Cardiac septum (tissue), 1 donor: ENCODE data around the gene DGKH. TPM values are rescaled to one million over a fixed set of nuclear protein-coding genes. Genes with fewer than 3 reads are reported as not detected.

ENCODE experiments used
- DNase-seq: peaks from one replicate; pipeline ENCODE4 v3.0.0-alpha.2; 2020; ENCODE audit warnings: low spot score
- intact Hi-C: fragments of 100-400 bp; cut with DNase I; formaldehyde crosslinking; loops from one replicate; pipeline ENCODE4 v1.14.0; 2022
- total RNA-seq: library from RNA; stranded (reverse); fragmentation: NEBNext Ultra II Directional; extraction: Animal tissue kit (Norgen Biotek cat#: 25700); gene quantifications from one replicate; pipeline ENCODE4 v1.2.1, GENCODE V29; 2021
- donor health status: DM: no; HTN: no; CAD: no.

DGKH gene
- total RNA-seq, 1 donor from 2014 or later: 13.5 TPM

DNA sequence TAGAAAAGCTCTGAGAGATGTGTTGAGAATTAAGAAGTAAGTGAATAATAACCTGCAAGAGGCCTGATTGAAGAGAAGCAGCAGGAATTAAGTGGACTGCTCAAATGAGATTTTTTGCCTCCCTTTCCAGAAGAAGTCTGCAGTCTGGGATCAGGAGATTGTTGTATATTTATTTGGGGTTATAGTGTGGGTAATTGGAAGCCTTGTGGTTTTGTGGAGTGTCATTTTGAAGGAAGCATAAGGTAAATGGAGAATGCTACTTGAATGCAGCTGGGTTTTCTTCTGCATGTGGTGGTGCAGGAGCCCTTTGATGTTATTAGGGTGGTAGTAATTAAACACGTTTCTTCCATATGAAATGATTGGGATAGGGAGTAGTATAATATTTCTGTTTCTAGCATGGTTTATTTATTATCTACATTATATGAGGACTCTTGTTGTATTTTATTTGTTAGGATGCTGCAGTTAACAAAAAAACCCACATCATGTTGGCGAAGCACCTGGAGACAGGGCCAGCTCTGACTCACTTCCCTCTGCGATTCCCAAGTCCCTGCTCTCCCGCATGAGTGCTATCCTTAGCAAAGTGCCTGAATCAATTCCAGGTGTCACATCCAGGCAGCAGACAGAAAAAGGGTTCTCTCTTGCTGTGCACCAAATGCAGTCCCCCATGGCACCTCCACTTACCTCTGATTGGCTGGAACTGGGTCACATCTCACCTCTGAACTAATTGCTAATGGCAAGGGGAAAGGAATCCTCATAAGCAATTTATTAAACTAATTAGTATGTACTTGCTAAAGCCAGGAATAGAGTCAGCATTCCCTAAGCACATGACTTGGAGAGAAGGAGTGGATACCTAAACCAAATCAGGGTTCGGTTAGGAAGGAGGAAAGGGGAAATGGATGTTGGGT lies 54.8 kb downstream of the DGKH start:
- intact Hi-C loops: no loop called here
- no peak for DNase-seq

DNA sequence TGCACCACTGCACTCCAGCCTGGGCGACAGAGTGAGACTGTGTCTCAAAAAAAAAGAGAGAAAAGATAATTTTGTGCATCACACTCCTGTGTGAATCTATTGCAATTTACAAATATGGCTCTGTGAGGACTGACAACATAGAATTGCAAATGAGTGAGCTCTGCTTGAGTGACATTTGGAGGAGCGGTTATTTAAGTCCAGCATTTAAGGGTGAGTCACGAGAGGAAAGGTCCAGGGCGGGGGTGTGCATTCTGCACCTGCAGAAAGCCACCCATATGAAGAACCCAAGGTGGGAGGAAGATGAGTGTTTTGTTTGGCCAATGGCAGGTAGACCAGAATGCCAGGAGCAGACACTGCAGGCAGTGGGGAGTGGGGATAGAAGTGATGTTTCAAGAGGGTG lies 58.5 kb downstream of the DGKH start:
- no peak for DNase-seq
- intact Hi-C loops: no loop called here

DNA sequence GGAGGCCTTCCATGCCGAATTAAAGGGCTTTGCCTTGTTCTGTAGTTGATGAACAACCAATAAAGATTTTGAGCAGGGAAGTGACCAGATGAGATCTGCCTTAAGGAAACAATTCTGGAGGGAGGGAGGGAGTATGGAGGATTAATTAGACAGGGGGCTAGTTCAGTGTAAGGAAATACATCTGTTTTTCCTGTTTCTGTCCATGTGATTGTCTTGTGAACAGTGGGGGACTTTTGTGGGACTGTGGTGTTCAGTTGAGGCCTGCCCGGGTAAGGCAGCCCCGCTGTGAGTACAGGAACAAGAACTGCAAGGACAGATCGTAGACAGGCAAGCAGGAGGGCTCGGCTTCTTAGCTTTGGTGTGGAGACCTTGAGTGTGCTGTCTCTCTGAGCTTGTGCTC lies 59.0 kb downstream of the DGKH start:
- no peak for DNase-seq
- intact Hi-C loops: no loop called here

DNA sequence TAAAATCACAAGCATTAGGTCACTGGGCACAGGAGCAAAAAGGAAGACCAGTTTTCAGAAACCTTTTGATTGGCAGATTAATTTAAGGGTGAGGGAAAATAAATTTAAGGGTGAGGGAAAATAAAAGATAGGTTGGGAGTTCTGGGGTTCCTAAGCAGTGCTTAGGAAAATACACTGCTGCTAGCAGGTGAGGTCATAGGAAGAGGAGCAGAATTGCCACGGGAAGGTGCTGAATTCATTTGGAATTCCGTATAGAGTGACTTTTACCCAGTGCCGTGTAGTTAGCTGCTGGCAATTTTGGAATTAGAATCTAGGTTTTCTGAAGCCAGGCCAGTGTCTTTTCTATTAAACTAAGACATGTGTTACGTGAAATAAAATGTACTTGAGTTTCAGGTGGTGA lies 59.8 kb downstream of the DGKH start:
- intact Hi-C loops: no loop called here
- no peak for DNase-seq

DNA sequence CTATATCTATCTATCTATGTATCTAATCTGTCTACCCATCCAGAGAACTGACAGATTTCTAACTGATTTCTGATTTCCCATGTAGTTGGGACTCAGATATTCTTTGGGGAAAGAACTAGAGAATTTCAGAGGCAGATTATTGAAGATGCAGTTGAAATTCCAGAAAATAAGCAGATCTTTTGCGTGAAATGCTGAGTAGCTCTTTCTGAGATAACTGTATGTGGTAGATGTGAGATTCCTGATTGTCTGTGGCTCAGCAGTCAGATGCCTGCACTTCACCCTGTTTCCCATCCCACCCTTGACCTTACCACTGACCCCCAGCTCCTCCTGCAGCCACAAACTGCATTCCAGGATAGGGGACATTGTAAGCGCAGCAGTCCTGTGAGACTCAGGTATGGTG lies 61.5 kb downstream of the DGKH start:
- no peak for DNase-seq

DNA sequence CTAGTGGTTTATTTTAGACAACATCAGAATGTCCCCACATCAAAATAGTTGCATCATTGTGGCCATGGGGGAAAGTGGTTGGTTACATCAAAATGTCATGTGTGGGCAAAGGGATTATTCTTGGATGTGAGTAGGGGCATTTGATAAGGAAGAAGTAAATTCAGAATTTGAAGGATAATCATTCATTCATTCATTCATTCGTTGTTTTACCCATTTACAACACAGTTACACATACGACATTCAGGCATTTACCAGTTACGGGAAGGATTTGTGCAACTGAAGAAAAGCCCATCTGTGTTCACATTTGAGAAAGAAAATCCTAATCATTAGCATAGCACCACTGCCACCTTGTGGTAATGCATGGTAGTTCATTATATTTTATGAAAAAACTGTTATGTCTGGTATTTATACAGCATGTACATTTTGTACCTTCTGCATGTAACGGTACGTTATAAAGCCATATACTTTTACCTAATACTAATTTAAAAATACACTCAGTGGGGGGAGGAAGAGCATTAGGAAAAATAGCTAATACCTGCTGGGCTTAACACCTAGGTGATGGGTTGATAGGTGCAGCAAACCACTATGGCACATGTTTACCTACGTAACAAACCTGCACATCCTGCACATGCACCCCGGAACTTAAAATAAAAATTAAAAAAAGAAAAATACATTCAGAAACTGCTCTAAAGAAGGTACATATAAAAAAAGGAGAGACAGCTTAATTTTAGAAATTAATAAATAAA lies 62.1 kb downstream of the DGKH start:
- intact Hi-C loops: loop anchor here (5.0 kb wide), 2 partner anchors 63 to 443 kb away; partner anchors contain the start of gene DGKH
- DNase-seq: no peak

More for the DNA sequence above, 61.5 kb downstream of the DGKH start:
- intact Hi-C loops: loop anchor here (5.0 kb wide), 2 partner anchors 63 to 443 kb away; partner anchors contain the start of gene DGKH

DNA sequence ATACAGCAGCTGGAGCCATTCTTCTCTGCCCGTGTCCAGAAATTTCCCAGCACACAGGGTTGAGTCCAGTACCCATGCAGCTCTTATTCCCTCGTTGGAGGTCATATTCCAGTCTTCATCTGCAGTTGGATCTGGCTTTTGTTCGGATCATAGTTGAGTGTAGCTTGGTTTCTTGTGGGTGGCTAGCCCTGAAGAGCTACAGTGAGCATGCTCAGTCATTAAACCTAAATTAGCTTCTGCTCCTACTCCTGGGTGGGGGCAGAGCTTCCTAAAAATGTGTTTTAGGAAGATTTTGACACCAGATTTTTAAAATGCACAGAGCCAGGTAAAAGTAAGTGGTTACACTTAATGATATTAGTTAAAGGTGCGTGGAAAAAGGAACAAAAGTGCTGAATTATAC lies 64.4 kb downstream of the DGKH start:
- intact Hi-C loops: loop anchor here (5.0 kb wide), 2 partner anchors 66 to 446 kb away; partner anchors contain the start of gene DGKH
- DNase-seq: no peak

DNA sequence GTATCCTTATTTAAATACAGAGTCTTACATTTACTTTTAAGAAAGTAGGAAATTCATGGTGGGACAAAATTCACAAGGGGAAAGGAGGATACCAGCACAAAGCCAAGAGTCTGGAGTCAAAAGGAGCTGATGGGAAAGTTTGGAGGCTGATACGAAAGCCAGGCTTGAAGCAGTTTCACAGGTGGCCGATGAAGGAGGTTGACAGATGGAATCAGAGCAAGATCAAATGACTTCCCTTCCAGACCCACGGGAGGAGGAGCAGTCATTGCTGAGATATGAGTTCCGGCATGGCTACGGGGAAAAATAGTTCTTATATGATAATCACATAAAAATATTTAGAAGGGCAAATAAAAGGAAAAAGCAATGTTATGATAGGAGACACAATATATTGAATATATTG lies 65.0 kb downstream of the DGKH start:
- intact Hi-C loops: loop anchor here (5.0 kb wide), 2 partner anchors 66 to 446 kb away; partner anchors contain the start of gene DGKH
- DNase-seq: no peak

DNA sequence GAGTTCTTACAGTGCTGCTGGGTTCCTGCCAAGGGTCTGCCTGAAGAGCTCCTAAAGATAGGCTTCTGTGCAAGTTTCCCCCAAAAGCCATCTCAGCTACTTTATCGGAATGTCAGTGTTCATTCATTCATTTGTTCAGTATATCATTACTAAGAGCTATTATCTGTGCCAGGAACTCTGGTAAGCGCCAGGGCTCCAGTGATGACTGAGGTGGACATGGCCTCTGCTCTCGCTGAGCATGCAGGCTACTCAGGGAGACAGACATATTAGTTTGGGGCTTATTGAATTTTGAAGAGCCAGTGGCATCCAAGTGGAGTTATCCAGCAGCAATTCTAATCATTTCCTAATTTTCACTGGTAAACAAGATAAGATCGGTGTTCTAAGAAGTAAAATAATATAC lies 65.8 kb downstream of the DGKH start:
- intact Hi-C loops: loop anchor here (5.0 kb wide), 2 partner anchors 67 to 447 kb away; partner anchors contain the start of gene DGKH
- DNase-seq: no peak

DNA sequence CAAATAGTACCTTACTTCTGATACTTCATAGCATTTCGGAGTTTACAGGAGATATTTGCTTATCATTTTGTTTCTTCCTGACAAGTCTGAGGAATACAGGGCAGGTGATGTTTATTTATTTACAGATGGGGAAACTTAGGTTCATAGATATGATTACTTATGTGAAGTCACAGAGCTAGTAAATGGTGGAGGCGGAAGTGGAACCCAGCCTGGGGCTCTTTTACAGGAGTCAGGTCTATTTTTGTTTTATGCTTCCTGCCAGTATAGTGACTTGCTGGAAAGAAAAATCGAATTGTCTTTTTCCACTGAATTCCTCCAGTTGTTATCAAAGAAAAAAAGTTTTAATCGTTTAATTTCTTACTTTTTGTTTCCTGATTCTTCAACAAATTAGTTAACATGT lies 66.5 kb downstream of the DGKH start:
- no peak for DNase-seq

DNA sequence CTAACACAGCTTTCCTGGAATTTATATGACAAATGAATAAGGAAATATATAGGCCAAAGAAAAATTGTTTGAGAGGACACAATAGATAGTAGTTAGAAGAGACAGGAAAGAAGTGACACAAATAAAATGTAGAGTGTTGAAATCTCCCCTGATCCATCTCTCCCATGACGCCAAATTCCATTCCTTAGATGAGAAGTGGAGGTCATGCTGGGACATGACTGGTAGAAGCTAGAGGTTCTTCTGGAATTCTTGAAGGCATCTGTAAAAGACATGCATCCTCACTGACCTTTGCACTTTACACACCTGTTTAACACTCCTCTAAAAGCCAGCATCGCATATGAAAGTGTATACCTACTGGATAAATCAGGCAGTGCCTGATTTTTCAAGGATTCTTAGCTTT lies 67.8 kb downstream of the DGKH start:
- intact Hi-C loops: no loop called here
- no peak for DNase-seq

More for the DNA sequence above, 66.5 kb downstream of the DGKH start:
- intact Hi-C loops: loop anchor here (5.0 kb wide), 2 partner anchors 68 to 448 kb away; partner anchors contain the start of gene DGKH

DNA sequence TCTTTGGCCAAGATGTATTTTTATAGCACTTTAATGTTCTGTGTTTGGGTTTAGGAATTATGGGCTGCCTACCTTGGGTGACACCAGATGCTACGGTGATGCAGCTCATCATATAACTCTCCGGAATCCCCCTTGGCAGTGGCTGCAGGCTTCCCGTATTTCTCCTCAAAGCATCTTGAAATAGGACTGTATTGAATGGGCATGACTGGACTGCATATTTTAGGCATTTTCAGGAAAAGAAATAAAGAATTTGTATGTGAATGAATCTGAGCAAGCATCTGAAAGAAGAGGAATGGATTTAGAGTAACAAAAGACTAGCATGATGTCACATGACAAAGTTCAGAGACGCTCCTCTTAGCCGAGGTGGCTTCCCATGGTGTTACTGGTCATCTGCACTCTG lies 70.6 kb downstream of the DGKH start:
- intact Hi-C loops: no loop called here
- no peak for DNase-seq

DNA sequence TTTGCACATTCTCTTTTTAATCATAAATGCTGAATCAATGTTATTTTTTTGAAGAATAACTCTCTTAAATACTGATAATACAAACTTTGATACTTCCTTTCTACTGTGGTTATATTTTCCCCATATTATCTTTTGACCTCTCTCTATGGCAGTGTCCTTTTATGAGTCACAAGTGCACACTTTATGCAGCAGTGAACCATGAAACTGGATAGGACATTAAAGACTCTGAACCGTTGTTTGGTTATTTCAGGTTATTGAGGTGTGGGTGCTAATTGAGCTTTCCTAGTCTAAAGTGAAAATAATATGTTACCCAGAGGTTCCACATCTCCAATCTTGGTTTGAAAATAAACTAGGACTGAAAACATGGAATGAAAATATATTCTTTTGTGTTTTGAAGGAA lies 71.4 kb downstream of the DGKH start:
- intact Hi-C loops: no loop called here
- no peak for DNase-seq

DNA sequence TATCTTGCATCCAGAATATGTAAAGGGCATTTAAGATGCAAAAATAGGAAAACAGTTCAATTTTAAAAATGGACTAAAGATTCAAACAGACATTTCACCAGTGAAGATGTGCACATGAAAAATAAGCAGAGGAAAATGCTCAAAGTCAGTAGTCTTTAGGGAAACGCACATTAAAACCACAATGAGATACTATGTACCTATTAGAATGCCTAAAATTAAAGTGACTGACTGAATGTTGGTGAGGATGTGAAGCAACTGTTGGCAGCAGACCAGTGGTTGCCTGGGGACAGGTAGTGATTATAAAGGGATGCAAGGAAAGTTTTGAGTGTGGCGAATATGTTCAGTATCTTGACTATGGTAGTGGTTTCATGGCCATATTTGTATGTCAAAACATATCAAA lies 75.2 kb downstream of the DGKH start:
- intact Hi-C loops: no loop called here
- DNase-seq: no peak

DNA sequence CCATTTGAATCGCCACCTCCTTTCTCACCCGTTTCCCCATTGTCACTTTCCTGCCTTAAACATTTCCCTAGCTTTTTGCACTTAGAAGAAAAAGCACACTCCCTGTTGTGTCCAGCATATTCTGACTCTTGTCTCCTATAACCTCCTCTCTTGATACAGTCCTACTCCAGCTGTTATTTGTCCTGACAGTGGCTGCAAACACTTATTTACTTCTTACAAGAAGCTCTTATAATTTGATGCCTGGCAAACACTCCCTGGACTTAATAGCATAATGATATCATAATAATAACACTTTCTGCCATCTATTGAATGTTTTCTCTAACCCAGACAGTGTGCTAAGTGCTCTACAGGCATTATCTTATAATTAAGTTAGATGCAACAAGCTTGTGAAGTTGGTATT lies 76.6 kb downstream of the DGKH start:
- no peak for DNase-seq
- intact Hi-C loops: no loop called here

DNA sequence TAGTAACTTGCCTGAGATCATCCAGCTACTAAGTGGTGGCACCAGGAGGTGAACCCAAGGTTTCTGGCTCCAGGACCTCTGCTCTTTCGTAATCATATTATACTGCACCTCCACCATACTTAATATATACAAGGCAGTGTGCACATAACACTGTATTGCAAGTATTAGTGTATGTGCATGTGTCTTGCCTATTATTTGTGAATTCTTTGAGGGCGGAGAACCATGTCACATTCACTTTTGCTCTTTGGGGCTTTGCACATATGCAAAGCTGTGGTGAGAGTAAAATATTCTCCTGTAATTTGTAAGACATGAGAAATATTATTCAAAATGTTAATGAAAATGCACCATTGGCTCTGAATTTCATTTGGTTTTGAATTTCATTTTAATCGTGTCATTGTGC lies 78.6 kb downstream of the DGKH start:
- intact Hi-C loops: no loop called here
- no peak for DNase-seq

DNA sequence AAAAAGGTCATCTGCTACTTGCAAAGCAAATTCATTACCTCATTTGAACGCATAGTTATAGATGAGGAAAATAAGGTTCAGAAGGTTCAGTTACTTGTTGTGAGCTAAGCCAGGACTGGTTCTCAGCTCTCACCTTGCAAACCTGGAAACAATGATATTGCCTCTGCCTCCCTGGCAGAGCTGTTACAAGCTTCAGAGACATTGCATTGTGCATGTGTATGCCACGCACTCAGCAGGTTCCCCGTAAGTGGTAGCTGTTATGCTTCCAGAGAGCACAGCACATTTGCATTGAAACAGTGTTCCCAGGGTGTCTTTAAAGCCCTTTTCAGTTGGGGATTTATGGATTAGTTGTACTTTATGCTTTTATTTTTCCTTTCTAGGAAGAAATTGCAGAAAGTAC lies 80.6 kb downstream of the DGKH start:
- intact Hi-C loops: no loop called here

DNA sequence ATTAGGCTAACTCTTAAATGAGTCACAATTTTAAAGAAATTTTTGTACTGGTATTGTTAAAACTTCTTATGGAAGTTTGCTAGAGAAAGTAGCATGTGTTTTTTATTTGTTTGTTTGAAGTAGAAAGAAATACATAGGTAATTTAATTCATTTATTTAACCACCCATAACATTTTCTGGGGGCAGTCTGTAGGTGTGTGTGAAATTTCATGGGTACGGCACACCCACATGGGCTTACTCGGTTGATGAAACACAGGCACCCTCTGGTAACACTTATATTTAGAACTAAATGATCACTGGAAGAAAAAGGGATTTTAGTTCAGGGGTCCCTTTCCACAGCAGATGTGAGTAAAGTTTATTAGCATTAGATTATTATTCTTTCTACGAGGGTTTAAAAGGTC lies 88.1 kb downstream of the DGKH start:
- intact Hi-C loops: no loop called here

More for the DNA sequence above, 80.6 kb downstream of the DGKH start:
- no peak for DNase-seq

DNA sequence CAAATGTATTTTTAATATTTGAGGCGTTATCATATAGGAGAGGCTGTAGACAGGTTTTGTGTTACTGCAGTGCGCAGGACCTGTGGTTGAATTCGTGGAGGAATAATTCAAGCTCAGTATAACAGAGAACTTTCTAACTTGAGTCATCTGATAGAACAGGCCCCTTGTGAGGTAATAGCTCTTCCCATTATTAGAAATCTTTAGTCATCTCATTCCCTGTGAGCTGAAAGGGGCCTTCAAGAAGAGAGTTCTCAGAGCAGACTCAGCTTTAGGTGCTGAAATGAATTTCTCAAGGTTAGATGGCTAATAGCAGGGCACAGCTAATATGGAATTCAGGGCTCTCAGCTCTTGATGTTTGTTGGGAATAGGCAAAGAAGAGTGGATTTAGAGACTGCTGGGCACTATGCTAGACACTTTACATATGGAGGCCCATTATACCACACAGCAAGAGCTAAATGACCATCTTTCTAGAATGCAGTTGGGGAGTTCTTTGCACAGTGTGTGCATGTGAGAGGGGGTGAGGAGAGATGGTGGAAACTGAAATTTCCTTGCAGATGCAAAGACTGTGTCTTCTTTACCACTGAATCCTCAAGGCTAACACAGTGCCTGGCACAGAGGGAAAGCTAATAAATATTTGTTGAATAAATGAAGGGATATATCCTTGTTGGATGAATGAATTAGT lies 89.5 kb downstream of the DGKH start:
- intact Hi-C loops: no loop called here
- DNase-seq: no peak

More for the DNA sequence above, 88.1 kb downstream of the DGKH start:
- no peak for DNase-seq

DNA sequence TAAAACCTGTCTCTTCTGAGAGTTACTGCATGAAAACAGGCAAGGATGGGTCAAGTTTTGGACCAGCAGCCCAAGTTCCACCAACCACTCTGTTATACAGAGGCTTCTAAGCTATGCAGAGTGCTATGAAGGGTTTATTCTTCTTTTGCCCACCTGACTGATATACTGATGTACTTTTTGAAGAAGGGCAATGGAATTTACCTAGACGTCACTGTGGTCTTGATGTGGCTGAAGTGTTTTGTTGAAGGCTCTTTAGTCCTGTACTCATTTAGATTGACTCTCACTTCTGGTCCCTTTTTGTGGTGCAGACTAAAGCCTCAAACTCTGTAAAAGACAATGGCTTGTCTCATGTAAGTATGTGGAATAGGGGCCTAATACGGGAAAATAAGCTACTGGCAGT lies 92.0 kb downstream of the DGKH start:
- intact Hi-C loops: no loop called here
- DNase-seq: no peak
